Measurements from ENCODE around the gene CSRP1.

The CSRP1 gene

GRCh38 chr1:201509601-201510374, 2.9 kb upstream of the CSRP1 start:
- Mint-ChIP-seq H3K4me3 (no peak overlapping the region), H3K4me1 (peaks cover 25% of the 10 kb centered on the region), H3K9me3 (no peaks in the 10 kb centered on the region), H3K36me3 (peaks cover 5% of the 10 kb centered on the region), H3K27ac (no peak overlapping the region)
- ATAC-seq: no peak
- no peak for DNase-seq (ENCODE audit: low spot score in 2 of 2)

- Mint-ChIP-seq H3K4me3 (no peak overlapping the region), H3K4me1 (peaks cover 27% of the 10 kb centered on the region), H3K36me3 (peaks cover 5% of the 10 kb centered on the region), H3K9me3 (no peaks in the 10 kb centered on the region), H3K27ac (no peak overlapping the region)
- DNase-seq (ENCODE audit: low spot score in 2 of 2) (no peak), ATAC-seq (no peak)
Observed at GRCh38 chr1:201508809-201509208, 1.9 kb upstream of the CSRP1 start.

GRCh38 chr1:201507360-201507675, 395 bp upstream of the CSRP1 start:
- Mint-ChIP-seq H3K4me3 (peak overlapping the region; percentile 83), H3K4me1 (peaks cover 35% of the 10 kb centered on the region), H3K27ac (peak overlapping the region; percentile 85), H3K36me3 (peaks cover 5% of the 10 kb centered on the region), H3K9me3 (no peaks in the 10 kb centered on the region)
- peak; percentile 15 for ATAC-seq
- DNase-seq (ENCODE audit: low spot score in 2 of 2): no peak

GRCh38 chr1:201506092-201506491, 831 bp downstream of the CSRP1 start:
- H3K27ac Mint-ChIP-seq: peak overlapping the region; percentile 85
- H3K36me3 Mint-ChIP-seq: peaks cover 5% of the 10 kb centered on the region
- H3K4me1 Mint-ChIP-seq: peaks cover 40% of the 10 kb centered on the region
- H3K4me3 Mint-ChIP-seq: peak overlapping the region; percentile 83
- DNase-seq (ENCODE audit: low spot score in 2 of 2): no peak
- no peak for ATAC-seq
- H3K9me3 Mint-ChIP-seq: no peaks in the 10 kb centered on the region

- no peak for DNase-seq (ENCODE audit: low spot score in 2 of 2)
- peak overlapping the region; percentile 85 for H3K27ac Mint-ChIP-seq
- no peak for ATAC-seq
- no peaks in the 10 kb centered on the region for H3K9me3 Mint-ChIP-seq
- H3K4me1 Mint-ChIP-seq: peaks cover 40% of the 10 kb centered on the region
- H3K4me3 Mint-ChIP-seq: peak overlapping the region; percentile 83
- H3K36me3 Mint-ChIP-seq: peaks cover 5% of the 10 kb centered on the region
Observed at GRCh38 chr1:201505503-201505890, 1.4 kb downstream of the CSRP1 start.

- DNase-seq (ENCODE audit: low spot score in 2 of 2) (no peak), ATAC-seq (no peak)
- H3K4me1 Mint-ChIP-seq: peaks cover 40% of the 10 kb centered on the region
- peak overlapping the region; percentile 83 for H3K4me3 Mint-ChIP-seq
- peaks cover 5% of the 10 kb centered on the region for H3K36me3 Mint-ChIP-seq
- no peaks in the 10 kb centered on the region for H3K9me3 Mint-ChIP-seq
- H3K27ac Mint-ChIP-seq: peak overlapping the region; percentile 85
Observed at GRCh38 chr1:201504799-201505502, 2.0 kb downstream of the CSRP1 start.

- no peak for DNase-seq (ENCODE audit: low spot score in 2 of 2)
- H3K4me1 Mint-ChIP-seq: peaks cover 40% of the 10 kb centered on the region
- H3K27ac Mint-ChIP-seq: no peak overlapping the region
- H3K9me3 Mint-ChIP-seq: no peaks in the 10 kb centered on the region
- ATAC-seq: no peak
- peaks cover 5% of the 10 kb centered on the region for H3K36me3 Mint-ChIP-seq
- H3K4me3 Mint-ChIP-seq: no peak overlapping the region
Observed at GRCh38 chr1:201504179-201504631, 2.7 kb downstream of the CSRP1 start.

GRCh38 chr1:201503397-201504176, 3.3 kb downstream of the CSRP1 start:
- Mint-ChIP-seq H3K4me1 (peaks cover 40% of the 10 kb centered on the region), H3K36me3 (peaks cover 5% of the 10 kb centered on the region), H3K9me3 (no peaks in the 10 kb centered on the region), H3K27ac (no peak overlapping the region), H3K4me3 (no peak overlapping the region)
- ATAC-seq: no peak
- no peak for DNase-seq (ENCODE audit: low spot score in 2 of 2)

- Mint-ChIP-seq H3K9me3 (no peaks in the 10 kb centered on the region), H3K36me3 (peaks cover 5% of the 10 kb centered on the region), H3K27ac (peak overlapping the region; percentile 43), H3K4me1 (peaks cover 43% of the 10 kb centered on the region), H3K4me3 (no peak overlapping the region)
- ATAC-seq: no peak
- DNase-seq (ENCODE audit: low spot score in 2 of 2): no peak
Observed at GRCh38 chr1:201502511-201502857, 4.4 kb downstream of the CSRP1 start.

- peak overlapping the region; percentile 43 for H3K27ac Mint-ChIP-seq
- ATAC-seq (no peak), DNase-seq (ENCODE audit: low spot score in 2 of 2) (no peak)
- H3K4me1 Mint-ChIP-seq: peaks cover 39% of the 10 kb centered on the region
- no peak overlapping the region for H3K4me3 Mint-ChIP-seq
- no peaks in the 10 kb centered on the region for H3K9me3 Mint-ChIP-seq
- H3K36me3 Mint-ChIP-seq: peaks cover 5% of the 10 kb centered on the region
Observed at GRCh38 chr1:201501812-201502510, 5.0 kb downstream of the CSRP1 start.

GRCh38 chr1:201501144-201501543, 5.8 kb downstream of the CSRP1 start:
- DNase-seq (ENCODE audit: low spot score in 2 of 2) (no peak), ATAC-seq (no peak)
- Mint-ChIP-seq H3K27ac (no peak overlapping the region), H3K4me3 (no peak overlapping the region), H3K4me1 (peaks cover 36% of the 10 kb centered on the region), H3K9me3 (no peaks in the 10 kb centered on the region), H3K36me3 (peaks cover 11% of the 10 kb centered on the region)

- DNase-seq (ENCODE audit: low spot score in 2 of 2) (no peak), ATAC-seq (no peak)
- peaks cover 14% of the 10 kb centered on the region for H3K36me3 Mint-ChIP-seq
- H3K9me3 Mint-ChIP-seq: no peaks in the 10 kb centered on the region
- peaks cover 36% of the 10 kb centered on the region for H3K4me1 Mint-ChIP-seq
- no peak overlapping the region for H3K27ac Mint-ChIP-seq
- no peak overlapping the region for H3K4me3 Mint-ChIP-seq
Observed at GRCh38 chr1:201500670-201501120, 6.2 kb downstream of the CSRP1 start.

GRCh38 chr1:201499795-201500669, 6.9 kb downstream of the CSRP1 start:
- no peaks in the 10 kb centered on the region for H3K9me3 Mint-ChIP-seq
- H3K4me3 Mint-ChIP-seq: no peak overlapping the region
- H3K36me3 Mint-ChIP-seq: peaks cover 17% of the 10 kb centered on the region
- peaks cover 31% of the 10 kb centered on the region for H3K4me1 Mint-ChIP-seq
- no peak for DNase-seq (ENCODE audit: low spot score in 2 of 2)
- no peak for ATAC-seq
- H3K27ac Mint-ChIP-seq: no peak overlapping the region

GRCh38 chr1:201499191-201499590, 7.7 kb downstream of the CSRP1 start:
- Mint-ChIP-seq H3K36me3 (peaks cover 25% of the 10 kb centered on the region), H3K27ac (no peak overlapping the region), H3K9me3 (no peaks in the 10 kb centered on the region), H3K4me3 (no peak overlapping the region), H3K4me1 (peaks cover 30% of the 10 kb centered on the region)
- no peak for DNase-seq (ENCODE audit: low spot score in 2 of 2)
- ATAC-seq: no peak

All from stimulated activated effector memory CD8-positive, alpha-beta T cell treated with anti-CD3 and anti-CD28 coated beads, Interleukin-12 subunit alpha, Interleukin-12 subunit beta, amount 100 ng/mL, for 72 hours (primary cell).